ENCODE measurements around the gene ACOX3.
A peak's percentile ranks its signal among the peaks of the same experiment; 100 is the strongest.
"Not testable (repeated sequence)": the region's sequence is repeated elsewhere in the genome, so short reads cannot be mapped to it uniquely, and the experiment has no call there.

The ACOX3 gene

DNA sequence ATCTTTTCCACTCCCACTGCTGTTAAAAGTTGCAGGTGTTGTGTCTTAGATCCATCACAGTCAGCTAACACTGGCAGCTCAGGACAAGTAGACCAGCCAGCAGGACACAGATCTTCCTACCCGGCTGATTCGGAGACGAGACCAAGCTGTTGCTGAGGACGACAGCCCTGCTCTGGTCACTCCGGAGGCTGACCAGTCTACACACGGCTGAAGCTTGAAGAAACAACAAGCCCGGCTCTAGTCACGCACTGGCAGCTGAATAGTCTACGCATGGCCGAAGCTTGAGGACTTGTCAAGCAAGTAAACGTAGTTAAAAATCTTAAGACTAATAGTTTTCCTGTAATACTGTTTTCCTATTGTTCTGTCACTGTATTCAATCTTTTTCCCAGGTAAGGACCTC lies 1.8 kb downstream of the ACOX3 start:
- Mint-ChIP-seq H3K36me3 (ENCODE audit: insufficient read depth) (peaks cover 16% of the 10 kb centered on the region), H3K27ac (ENCODE audit: low read depth) (peak overlapping the region; percentile 99), H3K4me3 (peak overlapping the region; percentile 46), H3K9me3 (no peaks in the 10 kb centered on the region), H3K27me3 (no peaks in the 10 kb centered on the region), H3K4me1 (peaks cover 75% of the 10 kb centered on the region)
- DNase-seq (ENCODE audit: low spot score in 2 of 2): no peak
- no peak for ATAC-seq (replicated peaks; ENCODE audit: extremely low read depth, poor library complexity, severe bottlenecking)

DNA sequence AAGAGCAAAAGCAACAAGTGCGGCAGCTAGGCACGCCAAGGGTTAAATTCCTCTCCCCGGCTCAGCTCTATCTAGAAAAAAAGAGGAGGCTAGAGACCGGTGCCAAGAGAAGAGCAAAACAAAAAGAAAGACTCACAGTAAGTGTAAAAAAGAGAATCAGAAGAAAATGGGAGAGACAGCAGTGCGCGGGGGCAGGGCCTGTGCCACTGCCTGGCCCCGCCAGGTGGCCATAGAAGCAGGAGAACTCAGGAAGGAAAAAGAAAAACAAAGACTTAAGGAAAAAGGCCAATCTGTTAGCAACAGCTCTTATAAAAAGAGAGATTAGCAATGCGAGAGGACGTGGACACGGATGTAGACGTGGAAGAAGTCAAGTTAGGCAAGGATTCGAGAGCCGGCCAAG lies 3.2 kb downstream of the ACOX3 start:
- Mint-ChIP-seq H3K9me3 (no peaks in the 10 kb centered on the region), H3K27ac (ENCODE audit: low read depth) (peak overlapping the region; percentile 33), H3K36me3 (ENCODE audit: insufficient read depth) (peaks cover 16% of the 10 kb centered on the region), H3K27me3 (no peaks in the 10 kb centered on the region), H3K4me1 (peaks cover 67% of the 10 kb centered on the region), H3K4me3 (no peak overlapping the region)
- no peak for DNase-seq (ENCODE audit: low spot score in 2 of 2)
- ATAC-seq (replicated peaks; ENCODE audit: extremely low read depth, poor library complexity, severe bottlenecking): no peak

GRCh38 chr4:8435656-8436121 lies 4.8 kb downstream of the ACOX3 start:
- ATAC-seq (replicated peaks; ENCODE audit: extremely low read depth, poor library complexity, severe bottlenecking): peak; percentile 40
- Mint-ChIP-seq H3K27ac (ENCODE audit: low read depth) (peak overlapping the region; percentile 87), H3K4me1 (peaks cover 54% of the 10 kb centered on the region), H3K4me3 (peak overlapping the region; percentile 69), H3K9me3 (no peaks in the 10 kb centered on the region), H3K36me3 (ENCODE audit: insufficient read depth) (peaks cover 12% of the 10 kb centered on the region), H3K27me3 (no peaks in the 10 kb centered on the region)
- DNase-seq (ENCODE audit: low spot score in 2 of 2): no peak

GRCh38 chr4:8434251-8435073 lies 6.1 kb downstream of the ACOX3 start:
- ATAC-seq (replicated peaks; ENCODE audit: extremely low read depth, poor library complexity, severe bottlenecking) (no peak), DNase-seq (ENCODE audit: low spot score in 2 of 2) (no peak)
- Mint-ChIP-seq H3K27me3 (no peaks in the 10 kb centered on the region), H3K36me3 (ENCODE audit: insufficient read depth) (peaks cover 10% of the 10 kb centered on the region), H3K4me3 (peak overlapping the region; percentile 69), H3K9me3 (no peaks in the 10 kb centered on the region), H3K27ac (ENCODE audit: low read depth) (peak overlapping the region; percentile 87), H3K4me1 (peaks cover 42% of the 10 kb centered on the region)

DNA sequence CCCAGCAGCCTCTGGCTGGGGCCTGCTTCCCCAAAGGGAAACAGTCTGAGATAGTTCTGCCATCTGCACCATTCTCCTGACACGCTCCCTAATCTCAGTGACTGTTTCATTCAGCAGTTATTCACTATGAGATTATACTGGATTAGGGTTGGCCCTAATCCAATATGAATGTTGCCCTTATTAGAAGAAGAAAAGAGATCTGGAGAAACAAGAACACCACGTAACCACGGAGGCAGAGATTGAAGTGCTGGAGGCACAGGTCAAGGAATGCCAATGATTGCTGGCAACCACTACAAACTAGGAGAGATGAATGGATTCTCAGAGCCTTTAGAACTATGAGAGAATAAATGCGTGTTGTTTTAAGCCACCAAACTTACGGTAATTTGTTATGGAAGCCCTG lies 7.4 kb downstream of the ACOX3 start:
- H3K36me3 Mint-ChIP-seq (ENCODE audit: insufficient read depth): peaks cover 22% of the 10 kb centered on the region
- H3K27ac Mint-ChIP-seq (ENCODE audit: low read depth): peak overlapping the region; percentile 5
- DNase-seq (ENCODE audit: low spot score in 2 of 2): no peak
- H3K4me3 Mint-ChIP-seq: no peak overlapping the region
- H3K4me1 Mint-ChIP-seq: peaks cover 43% of the 10 kb centered on the region
- no peaks in the 10 kb centered on the region for H3K9me3 Mint-ChIP-seq
- no peaks in the 10 kb centered on the region for H3K27me3 Mint-ChIP-seq
- ATAC-seq (replicated peaks; ENCODE audit: extremely low read depth, poor library complexity, severe bottlenecking): no peak

- Mint-ChIP-seq H3K27ac (ENCODE audit: low read depth) (no peak overlapping the region), H3K36me3 (ENCODE audit: insufficient read depth) (peaks cover 26% of the 10 kb centered on the region)
- DNase-seq (ENCODE audit: low spot score in 2 of 2): no peak
Measured at GRCh38 chr4:8431553-8431952, 9.0 kb downstream of the ACOX3 start.

GRCh38 chr4:8428288-8429097 lies 12.0 kb downstream of the ACOX3 start:
- DNase-seq (ENCODE audit: low spot score in 2 of 2) (peak; percentile 93 to 99), ATAC-seq (replicated peaks; ENCODE audit: extremely low read depth, poor library complexity, severe bottlenecking) (peak; percentile 88)
- Mint-ChIP-seq H3K36me3 (ENCODE audit: insufficient read depth) (peaks cover 18% of the 10 kb centered on the region), H3K27me3 (no peaks in the 10 kb centered on the region), H3K27ac (ENCODE audit: low read depth) (peak overlapping the region; percentile 97), H3K4me1 (peaks cover 29% of the 10 kb centered on the region), H3K4me3 (peak overlapping the region; percentile 97), H3K9me3 (no peaks in the 10 kb centered on the region)

More at GRCh38 chr4:8431553-8431952, 9.0 kb downstream of the ACOX3 start:
- Mint-ChIP-seq H3K4me3 (no peak overlapping the region), H3K9me3 (no peaks in the 10 kb centered on the region), H3K27me3 (no peaks in the 10 kb centered on the region), H3K4me1 (peaks cover 45% of the 10 kb centered on the region)
- no peak for ATAC-seq (replicated peaks; ENCODE audit: extremely low read depth, poor library complexity, severe bottlenecking)

DNA sequence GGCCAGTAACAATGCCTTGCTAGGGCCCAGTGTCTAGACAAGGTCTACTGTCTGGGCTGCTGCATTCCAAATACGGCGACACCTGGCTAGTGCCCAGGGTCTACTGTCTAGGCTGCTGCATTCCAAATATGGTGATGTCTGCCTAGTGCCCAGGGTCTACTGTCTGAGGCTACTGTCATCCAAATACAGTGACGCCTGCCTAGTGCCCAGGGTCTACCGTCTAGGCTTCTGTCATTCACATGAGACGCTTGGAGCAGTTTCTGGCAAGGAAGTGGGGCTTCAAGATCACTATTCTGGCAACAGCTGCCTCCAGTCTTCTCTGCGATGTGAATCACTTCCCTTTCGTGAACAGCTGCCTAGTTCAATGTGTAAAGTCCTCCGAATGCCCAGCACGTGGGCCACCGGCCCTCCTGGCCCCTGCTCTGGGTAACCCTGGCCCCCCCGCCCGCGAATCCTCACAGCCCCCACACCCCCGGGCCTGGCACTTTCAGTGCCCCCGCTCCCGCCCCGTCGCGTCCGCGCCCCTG lies 12.7 kb downstream of the ACOX3 start:
- Mint-ChIP-seq H3K9me3 (no peaks in the 10 kb centered on the region), H3K4me1 (peaks cover 23% of the 10 kb centered on the region), H3K36me3 (ENCODE audit: insufficient read depth) (peaks cover 18% of the 10 kb centered on the region), H3K27ac (ENCODE audit: low read depth) (peak overlapping the region; percentile 97), H3K4me3 (peak overlapping the region; percentile 97), H3K27me3 (no peaks in the 10 kb centered on the region)
- ATAC-seq (replicated peaks; ENCODE audit: extremely low read depth, poor library complexity, severe bottlenecking) (peak; percentile 47), DNase-seq (ENCODE audit: low spot score in 2 of 2) (no peak)

DNA sequence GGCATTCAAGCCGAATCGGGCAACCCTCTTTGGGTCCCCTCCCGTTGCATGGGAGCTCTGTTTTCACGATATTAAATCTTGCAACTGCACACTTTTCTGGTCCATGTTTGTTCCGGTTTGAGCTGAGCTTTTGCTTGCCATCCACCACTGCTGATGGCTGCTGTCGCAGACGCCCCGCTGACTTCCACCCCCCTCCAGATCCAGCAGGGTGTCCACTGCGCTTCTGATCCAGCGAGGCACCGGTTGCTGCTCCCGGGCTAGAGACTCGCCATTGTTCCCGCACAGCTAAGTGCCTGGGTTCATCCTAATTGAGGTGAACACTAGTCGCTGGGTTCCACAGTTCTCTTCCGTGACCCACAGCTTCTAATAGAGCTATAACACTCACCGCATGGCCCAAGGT lies 13.3 kb downstream of the ACOX3 start:
- DNase-seq (ENCODE audit: low spot score in 2 of 2) (no peak), ATAC-seq (replicated peaks; ENCODE audit: extremely low read depth, poor library complexity, severe bottlenecking) (no peak)
- H3K4me1 Mint-ChIP-seq: peaks cover 23% of the 10 kb centered on the region
- no peaks in the 10 kb centered on the region for H3K9me3 Mint-ChIP-seq
- no peak overlapping the region for H3K27ac Mint-ChIP-seq (ENCODE audit: low read depth)
- no peaks in the 10 kb centered on the region for H3K27me3 Mint-ChIP-seq
- H3K4me3 Mint-ChIP-seq: peak overlapping the region; percentile 97
- peaks cover 18% of the 10 kb centered on the region for H3K36me3 Mint-ChIP-seq (ENCODE audit: insufficient read depth)

GRCh38 chr4:8422786-8423185 lies 17.7 kb downstream of the ACOX3 start:
- Mint-ChIP-seq H3K36me3 (ENCODE audit: insufficient read depth) (peaks cover 2% of the 10 kb centered on the region), H3K4me3 (no peak overlapping the region), H3K27me3 (no peaks in the 10 kb centered on the region), H3K4me1 (peaks cover 24% of the 10 kb centered on the region), H3K9me3 (no peaks in the 10 kb centered on the region), H3K27ac (ENCODE audit: low read depth) (no peak overlapping the region)
- no peak for ATAC-seq (replicated peaks; ENCODE audit: extremely low read depth, poor library complexity, severe bottlenecking)
- no peak for DNase-seq (ENCODE audit: low spot score in 2 of 2)

GRCh38 chr4:8422327-8422726 lies 18.2 kb downstream of the ACOX3 start:
- Mint-ChIP-seq H3K4me1 (peaks cover 21% of the 10 kb centered on the region), H3K27ac (ENCODE audit: low read depth) (no peak overlapping the region), H3K36me3 (ENCODE audit: insufficient read depth) (peaks cover 1% of the 10 kb centered on the region), H3K4me3 (no peak overlapping the region), H3K27me3 (no peaks in the 10 kb centered on the region), H3K9me3 (no peaks in the 10 kb centered on the region)
- no peak for ATAC-seq (replicated peaks; ENCODE audit: extremely low read depth, poor library complexity, severe bottlenecking)
- DNase-seq (ENCODE audit: low spot score in 2 of 2): no peak

GRCh38 chr4:8420151-8420550 lies 20.4 kb downstream of the ACOX3 start:
- H3K27ac Mint-ChIP-seq (ENCODE audit: low read depth); DNase-seq (ENCODE audit: low spot score in 2 of 2); H3K9me3 Mint-ChIP-seq; H3K27me3 Mint-ChIP-seq; H3K4me3 Mint-ChIP-seq; H3K36me3 Mint-ChIP-seq (ENCODE audit: insufficient read depth); ATAC-seq (replicated peaks; ENCODE audit: extremely low read depth, poor library complexity, severe bottlenecking): not testable (repeated sequence)
- H3K4me1 Mint-ChIP-seq: peaks cover 13% of the 10 kb centered on the region
